K562 (cell line): ENCODE data around the gene PRCC. TPM values are rescaled to one million over a fixed set of nuclear protein-coding genes. Genes with fewer than 3 reads are reported as not detected.

Experiments
- CBX5 ChIP-seq: IDR thresholded peaks from 2 replicates; pipeline ENCODE4 v1.6.1; 2014; ENCODE audit warnings: low read depth, borderline replicate concordance
- MED1 ChIP-seq: sonication (generic); formaldehyde crosslinking; IDR thresholded peaks from 2 replicates; pipeline ENCODE4 v1.8.1; 2023; ENCODE audit warnings: missing genetic modification reagents, borderline replicate concordance
- PHF21A ChIP-seq: fragments of 450-650 bp; IDR thresholded peaks from 2 replicates; pipeline ENCODE4 v1.6.1; 2017; ENCODE audit warnings: low read depth, borderline replicate concordance
- polyA plus RNA-seq, 8 experiments: library from polyadenylated mRNA; depleted of rRNA in 4 of 8; stranded (reverse) in 5 of 8; unstranded in 3 of 8; fragments of >200 nt; fragmentation: Nextera tagmentation in 2 of 8; fragmentation: Illumina TruSeq in 1 of 8; extraction: Ambion mirVana in 2 of 8; extraction: Trizol in 1 of 8; gene quantifications; 2 replicates each; pipeline versions ENCODE4 v1.2.1 to v1.2.3, GENCODE V29; 2011 to 2014; ENCODE audit warnings: inconsistent platforms in 1 of 8, missing spikeins in 1 of 8
- total RNA-seq, 7 experiments: library from RNA; depleted of rRNA in 6 of 7; stranded (reverse); fragments of >200 nt in 6 of 7; fragmentation: Illumina TruSeq in 2 of 7; extraction: Trizol in 2 of 7; gene quantifications; 2 replicates each; pipeline versions ENCODE4 v1.2.1 to v1.2.3, GENCODE V29; 2011 to 2021; ENCODE audit warnings: low replicate concordance in 1 of 7
- TF ChIP-seq, protein P1 (sequence below): fragments of 200-600 bp; sonication (generic); IDR thresholded peaks from one replicate; pipeline ENCODE4 v1.6.1; 2012; ENCODE audit warnings: mild to moderate bottlenecking, low read depth, low read length, inconsistent platforms
- TF ChIP-seq, protein P2 (sequence below): IDR thresholded peaks from 2 replicates; pipeline ENCODE4 v1.6.1; 2012; ENCODE audit warnings: low read depth, low read length, improper control_type of control experiment, borderline replicate concordance

Gene PRCC
- total and polyA plus RNA-seq, 9 of the 15 experiments (the other 6 are each of a cell fraction or from before 2014, with no cell fraction given), result 23.9 to 201 (median 41.1) TPM

DNA sequence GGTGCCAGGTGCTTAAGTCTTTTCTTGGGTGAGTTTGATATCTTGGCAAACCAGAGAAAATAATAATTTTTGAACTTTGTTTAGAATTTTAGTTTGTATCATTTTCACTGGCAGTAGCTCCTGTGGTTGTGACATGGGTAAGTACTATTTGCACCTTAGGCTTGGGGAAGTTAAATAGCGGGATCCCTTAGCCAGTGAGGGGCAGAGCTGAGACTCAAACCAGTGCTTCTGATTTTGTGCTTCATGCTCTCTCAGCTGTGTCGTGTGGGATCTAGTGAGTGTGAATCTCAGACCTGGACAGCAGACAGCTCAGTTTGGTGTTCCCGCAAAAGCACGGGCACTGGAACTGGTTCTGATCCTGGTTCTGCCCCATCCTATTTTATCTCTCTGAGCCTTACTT lies 9.6 kb downstream of the PRCC start (continued):
- TF ChIP-seq, protein P1, sequence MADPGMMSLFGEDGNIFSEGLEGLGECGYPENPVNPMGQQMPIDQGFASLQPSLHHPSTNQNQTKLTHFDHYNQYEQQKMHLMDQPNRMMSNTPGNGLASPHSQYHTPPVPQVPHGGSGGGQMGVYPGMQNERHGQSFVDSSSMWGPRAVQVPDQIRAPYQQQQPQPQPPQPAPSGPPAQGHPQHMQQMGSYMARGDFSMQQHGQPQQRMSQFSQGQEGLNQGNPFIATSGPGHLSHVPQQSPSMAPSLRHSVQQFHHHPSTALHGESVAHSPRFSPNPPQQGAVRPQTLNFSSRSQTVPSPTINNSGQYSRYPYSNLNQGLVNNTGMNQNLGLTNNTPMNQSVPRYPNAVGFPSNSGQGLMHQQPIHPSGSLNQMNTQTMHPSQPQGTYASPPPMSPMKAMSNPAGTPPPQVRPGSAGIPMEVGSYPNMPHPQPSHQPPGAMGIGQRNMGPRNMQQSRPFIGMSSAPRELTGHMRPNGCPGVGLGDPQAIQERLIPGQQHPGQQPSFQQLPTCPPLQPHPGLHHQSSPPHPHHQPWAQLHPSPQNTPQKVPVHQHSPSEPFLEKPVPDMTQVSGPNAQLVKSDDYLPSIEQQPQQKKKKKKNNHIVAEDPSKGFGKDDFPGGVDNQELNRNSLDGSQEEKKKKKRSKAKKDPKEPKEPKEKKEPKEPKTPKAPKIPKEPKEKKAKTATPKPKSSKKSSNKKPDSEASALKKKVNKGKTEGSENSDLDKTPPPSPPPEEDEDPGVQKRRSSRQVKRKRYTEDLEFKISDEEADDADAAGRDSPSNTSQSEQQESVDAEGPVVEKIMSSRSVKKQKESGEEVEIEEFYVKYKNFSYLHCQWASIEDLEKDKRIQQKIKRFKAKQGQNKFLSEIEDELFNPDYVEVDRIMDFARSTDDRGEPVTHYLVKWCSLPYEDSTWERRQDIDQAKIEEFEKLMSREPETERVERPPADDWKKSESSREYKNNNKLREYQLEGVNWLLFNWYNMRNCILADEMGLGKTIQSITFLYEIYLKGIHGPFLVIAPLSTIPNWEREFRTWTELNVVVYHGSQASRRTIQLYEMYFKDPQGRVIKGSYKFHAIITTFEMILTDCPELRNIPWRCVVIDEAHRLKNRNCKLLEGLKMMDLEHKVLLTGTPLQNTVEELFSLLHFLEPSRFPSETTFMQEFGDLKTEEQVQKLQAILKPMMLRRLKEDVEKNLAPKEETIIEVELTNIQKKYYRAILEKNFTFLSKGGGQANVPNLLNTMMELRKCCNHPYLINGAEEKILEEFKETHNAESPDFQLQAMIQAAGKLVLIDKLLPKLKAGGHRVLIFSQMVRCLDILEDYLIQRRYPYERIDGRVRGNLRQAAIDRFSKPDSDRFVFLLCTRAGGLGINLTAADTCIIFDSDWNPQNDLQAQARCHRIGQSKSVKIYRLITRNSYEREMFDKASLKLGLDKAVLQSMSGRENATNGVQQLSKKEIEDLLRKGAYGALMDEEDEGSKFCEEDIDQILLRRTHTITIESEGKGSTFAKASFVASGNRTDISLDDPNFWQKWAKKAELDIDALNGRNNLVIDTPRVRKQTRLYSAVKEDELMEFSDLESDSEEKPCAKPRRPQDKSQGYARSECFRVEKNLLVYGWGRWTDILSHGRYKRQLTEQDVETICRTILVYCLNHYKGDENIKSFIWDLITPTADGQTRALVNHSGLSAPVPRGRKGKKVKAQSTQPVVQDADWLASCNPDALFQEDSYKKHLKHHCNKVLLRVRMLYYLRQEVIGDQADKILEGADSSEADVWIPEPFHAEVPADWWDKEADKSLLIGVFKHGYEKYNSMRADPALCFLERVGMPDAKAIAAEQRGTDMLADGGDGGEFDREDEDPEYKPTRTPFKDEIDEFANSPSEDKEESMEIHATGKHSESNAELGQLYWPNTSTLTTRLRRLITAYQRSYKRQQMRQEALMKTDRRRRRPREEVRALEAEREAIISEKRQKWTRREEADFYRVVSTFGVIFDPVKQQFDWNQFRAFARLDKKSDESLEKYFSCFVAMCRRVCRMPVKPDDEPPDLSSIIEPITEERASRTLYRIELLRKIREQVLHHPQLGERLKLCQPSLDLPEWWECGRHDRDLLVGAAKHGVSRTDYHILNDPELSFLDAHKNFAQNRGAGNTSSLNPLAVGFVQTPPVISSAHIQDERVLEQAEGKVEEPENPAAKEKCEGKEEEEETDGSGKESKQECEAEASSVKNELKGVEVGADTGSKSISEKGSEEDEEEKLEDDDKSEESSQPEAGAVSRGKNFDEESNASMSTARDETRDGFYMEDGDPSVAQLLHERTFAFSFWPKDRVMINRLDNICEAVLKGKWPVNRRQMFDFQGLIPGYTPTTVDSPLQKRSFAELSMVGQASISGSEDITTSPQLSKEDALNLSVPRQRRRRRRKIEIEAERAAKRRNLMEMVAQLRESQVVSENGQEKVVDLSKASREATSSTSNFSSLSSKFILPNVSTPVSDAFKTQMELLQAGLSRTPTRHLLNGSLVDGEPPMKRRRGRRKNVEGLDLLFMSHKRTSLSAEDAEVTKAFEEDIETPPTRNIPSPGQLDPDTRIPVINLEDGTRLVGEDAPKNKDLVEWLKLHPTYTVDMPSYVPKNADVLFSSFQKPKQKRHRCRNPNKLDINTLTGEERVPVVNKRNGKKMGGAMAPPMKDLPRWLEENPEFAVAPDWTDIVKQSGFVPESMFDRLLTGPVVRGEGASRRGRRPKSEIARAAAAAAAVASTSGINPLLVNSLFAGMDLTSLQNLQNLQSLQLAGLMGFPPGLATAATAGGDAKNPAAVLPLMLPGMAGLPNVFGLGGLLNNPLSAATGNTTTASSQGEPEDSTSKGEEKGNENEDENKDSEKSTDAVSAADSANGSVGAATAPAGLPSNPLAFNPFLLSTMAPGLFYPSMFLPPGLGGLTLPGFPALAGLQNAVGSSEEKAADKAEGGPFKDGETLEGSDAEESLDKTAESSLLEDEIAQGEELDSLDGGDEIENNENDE, result no peak
- TF ChIP-seq CBX5, result no peak
- no peak for TF ChIP-seq MED1 (CRISPR knock-in tag)
- no peak for TF ChIP-seq PHF21A
- TF ChIP-seq, protein P2, sequence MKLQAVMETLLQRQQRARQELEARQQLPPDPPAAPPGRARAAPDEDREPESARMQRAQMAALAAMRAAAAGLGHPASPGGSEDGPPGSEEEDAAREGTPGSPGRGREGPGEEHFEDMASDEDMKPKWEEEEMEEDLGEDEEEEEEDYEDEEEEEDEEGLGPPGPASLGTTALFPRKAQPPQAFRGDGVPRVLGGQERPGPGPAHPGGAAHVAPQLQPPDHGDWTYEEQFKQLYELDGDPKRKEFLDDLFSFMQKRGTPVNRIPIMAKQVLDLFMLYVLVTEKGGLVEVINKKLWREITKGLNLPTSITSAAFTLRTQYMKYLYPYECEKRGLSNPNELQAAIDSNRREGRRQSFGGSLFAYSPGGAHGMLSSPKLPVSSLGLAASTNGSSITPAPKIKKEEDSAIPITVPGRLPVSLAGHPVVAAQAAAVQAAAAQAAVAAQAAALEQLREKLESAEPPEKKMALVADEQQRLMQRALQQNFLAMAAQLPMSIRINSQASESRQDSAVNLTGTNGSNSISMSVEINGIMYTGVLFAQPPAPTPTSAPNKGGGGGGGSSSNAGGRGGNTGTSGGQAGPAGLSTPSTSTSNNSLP, result no peak
